Measurements from ENCODE around the gene AMBRA1. TPM values are rescaled to one million over a fixed set of nuclear protein-coding genes. Genes with fewer than 3 reads are reported as not detected.

AMBRA1 gene
- total and polyA plus RNA-seq, 2 experiments from 2014 or later = 10.5 to 52.7 TPM

DNA sequence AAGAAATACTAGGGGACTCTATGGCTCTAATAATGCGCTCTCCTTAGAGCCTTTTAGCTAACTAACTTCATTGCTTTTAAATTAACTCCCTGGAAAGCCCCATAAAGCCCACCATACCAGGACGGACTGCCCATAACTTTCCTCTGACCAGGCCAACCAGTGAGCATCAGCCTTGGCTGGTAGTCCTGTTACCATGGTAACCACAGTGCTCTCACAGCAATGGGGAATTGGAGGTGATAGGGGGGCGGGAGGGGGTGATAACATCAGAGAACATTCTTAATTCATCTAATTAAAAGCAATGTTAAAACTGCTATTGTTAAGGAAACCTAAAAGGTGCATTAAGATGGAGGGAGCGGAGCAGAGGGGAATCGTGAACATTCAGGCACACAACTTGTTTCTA lies 175.1 kb downstream of the AMBRA1 start:
- Histone ChIP-seq H3K27me3 (no peaks in the 10 kb centered on the region), H3K27ac (no peak overlapping the region), H3K4me3 (no peak overlapping the region), H3K4me1 (ENCODE audit: low read depth) (peaks cover 8% of the 10 kb centered on the region), H3K9me3 (ENCODE audit: low read depth) (no peaks in the 10 kb centered on the region), H3K36me3 (peaks cover 16% of the 10 kb centered on the region)
- DNase-seq (ENCODE audit: low read depth in 1 of 2, low spot score in 1 of 2) = no peak
- TF ChIP-seq, protein P1, sequence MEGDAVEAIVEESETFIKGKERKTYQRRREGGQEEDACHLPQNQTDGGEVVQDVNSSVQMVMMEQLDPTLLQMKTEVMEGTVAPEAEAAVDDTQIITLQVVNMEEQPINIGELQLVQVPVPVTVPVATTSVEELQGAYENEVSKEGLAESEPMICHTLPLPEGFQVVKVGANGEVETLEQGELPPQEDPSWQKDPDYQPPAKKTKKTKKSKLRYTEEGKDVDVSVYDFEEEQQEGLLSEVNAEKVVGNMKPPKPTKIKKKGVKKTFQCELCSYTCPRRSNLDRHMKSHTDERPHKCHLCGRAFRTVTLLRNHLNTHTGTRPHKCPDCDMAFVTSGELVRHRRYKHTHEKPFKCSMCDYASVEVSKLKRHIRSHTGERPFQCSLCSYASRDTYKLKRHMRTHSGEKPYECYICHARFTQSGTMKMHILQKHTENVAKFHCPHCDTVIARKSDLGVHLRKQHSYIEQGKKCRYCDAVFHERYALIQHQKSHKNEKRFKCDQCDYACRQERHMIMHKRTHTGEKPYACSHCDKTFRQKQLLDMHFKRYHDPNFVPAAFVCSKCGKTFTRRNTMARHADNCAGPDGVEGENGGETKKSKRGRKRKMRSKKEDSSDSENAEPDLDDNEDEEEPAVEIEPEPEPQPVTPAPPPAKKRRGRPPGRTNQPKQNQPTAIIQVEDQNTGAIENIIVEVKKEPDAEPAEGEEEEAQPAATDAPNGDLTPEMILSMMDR (IDR thresholded peaks at IDR 0.05; ENCODE audit: low read depth, low read length) = no peak

DNA sequence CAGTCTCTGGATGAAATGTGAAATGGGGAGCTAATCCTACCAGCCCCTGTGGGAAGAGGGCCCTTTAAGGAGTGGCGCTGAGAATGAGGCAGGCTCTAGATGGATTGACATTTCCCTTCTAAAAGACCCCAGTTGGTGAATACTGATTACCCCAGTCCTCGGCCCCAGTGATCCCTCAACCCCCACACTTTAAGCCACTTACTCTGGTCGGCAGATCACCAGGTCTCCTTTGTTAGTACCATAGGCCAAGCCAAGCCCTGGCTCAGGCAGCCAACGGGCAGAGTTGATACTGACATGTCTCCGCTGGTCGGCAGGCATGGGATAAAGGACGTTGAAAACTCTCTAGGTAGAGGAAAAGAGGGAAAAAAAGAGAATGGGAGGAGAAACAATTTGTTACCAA lies 176.1 kb downstream of the AMBRA1 start:
- Histone ChIP-seq H3K27ac (no peak overlapping the region), H3K4me3 (no peak overlapping the region), H3K4me1 (ENCODE audit: low read depth) (peaks cover 8% of the 10 kb centered on the region), H3K9me3 (ENCODE audit: low read depth) (no peaks in the 10 kb centered on the region), H3K36me3 (peaks cover 17% of the 10 kb centered on the region), H3K27me3 (no peaks in the 10 kb centered on the region)
- TF ChIP-seq, protein P1 (IDR thresholded peaks at IDR 0.05; ENCODE audit: low read depth, low read length) = no peak
- DNase-seq (ENCODE audit: low read depth in 1 of 2, low spot score in 1 of 2) = no peak

DNA sequence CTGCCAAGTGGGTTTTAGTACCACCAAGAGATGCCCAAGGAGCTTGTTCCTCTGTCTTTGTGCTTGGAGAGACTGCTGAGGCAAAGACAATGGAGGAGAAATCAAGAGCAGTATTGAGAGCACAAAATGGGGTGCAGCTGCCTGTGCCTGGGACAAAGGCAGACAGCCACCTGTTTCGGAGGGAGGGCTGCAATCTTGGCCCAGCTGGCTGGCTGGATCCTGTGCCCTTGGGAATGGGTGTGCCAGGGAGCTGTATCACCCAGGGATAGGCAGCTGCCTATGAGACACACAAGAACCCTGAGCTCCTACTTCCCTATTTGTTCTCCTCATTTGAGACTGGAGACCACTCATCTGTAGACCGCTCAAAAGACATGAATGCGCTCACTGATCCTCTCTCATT lies 178.9 kb downstream of the AMBRA1 start:
- DNase-seq (ENCODE audit: low read depth in 1 of 2, low spot score in 1 of 2) = no peak
- Histone ChIP-seq H3K9me3 (ENCODE audit: low read depth) (no peaks in the 10 kb centered on the region), H3K4me1 (ENCODE audit: low read depth) (no peaks in the 10 kb centered on the region), H3K27ac (no peak overlapping the region), H3K36me3 (peaks cover 17% of the 10 kb centered on the region), H3K27me3 (no peaks in the 10 kb centered on the region), H3K4me3 (no peak overlapping the region)
- TF ChIP-seq, protein P1 (IDR thresholded peaks at IDR 0.05; ENCODE audit: low read depth, low read length) = no peak

DNA sequence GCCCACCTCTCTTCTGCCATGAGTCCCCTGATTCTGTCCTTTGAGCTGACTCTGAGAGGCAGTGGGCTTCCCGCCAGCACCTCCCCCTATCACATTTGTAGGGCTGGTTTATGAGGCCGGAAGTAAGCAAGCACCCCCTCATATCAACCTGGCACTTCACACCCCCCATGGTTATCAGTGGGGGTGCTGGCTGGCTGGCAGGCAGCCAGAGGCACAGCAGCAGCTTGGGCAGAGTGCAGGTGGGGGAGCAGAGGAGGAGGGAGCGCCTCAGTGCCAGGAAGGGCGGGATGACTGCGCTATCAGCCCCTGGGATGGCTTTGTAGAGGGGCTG lies 179.4 kb downstream of the AMBRA1 start:
- no peaks in the 10 kb centered on the region for H3K4me1 ChIP-seq (ENCODE audit: low read depth)
- peaks cover 17% of the 10 kb centered on the region for H3K36me3 ChIP-seq
- no peaks in the 10 kb centered on the region for H3K9me3 ChIP-seq (ENCODE audit: low read depth)
- TF ChIP-seq, protein P1 (IDR thresholded peaks at IDR 0.05; ENCODE audit: low read depth, low read length) = no peak
- no peak overlapping the region for H3K27ac ChIP-seq
- DNase-seq (ENCODE audit: low read depth in 1 of 2, low spot score in 1 of 2) = no peak
- H3K27me3 ChIP-seq = no peaks in the 10 kb centered on the region
- H3K4me3 ChIP-seq = no peak overlapping the region

DNA sequence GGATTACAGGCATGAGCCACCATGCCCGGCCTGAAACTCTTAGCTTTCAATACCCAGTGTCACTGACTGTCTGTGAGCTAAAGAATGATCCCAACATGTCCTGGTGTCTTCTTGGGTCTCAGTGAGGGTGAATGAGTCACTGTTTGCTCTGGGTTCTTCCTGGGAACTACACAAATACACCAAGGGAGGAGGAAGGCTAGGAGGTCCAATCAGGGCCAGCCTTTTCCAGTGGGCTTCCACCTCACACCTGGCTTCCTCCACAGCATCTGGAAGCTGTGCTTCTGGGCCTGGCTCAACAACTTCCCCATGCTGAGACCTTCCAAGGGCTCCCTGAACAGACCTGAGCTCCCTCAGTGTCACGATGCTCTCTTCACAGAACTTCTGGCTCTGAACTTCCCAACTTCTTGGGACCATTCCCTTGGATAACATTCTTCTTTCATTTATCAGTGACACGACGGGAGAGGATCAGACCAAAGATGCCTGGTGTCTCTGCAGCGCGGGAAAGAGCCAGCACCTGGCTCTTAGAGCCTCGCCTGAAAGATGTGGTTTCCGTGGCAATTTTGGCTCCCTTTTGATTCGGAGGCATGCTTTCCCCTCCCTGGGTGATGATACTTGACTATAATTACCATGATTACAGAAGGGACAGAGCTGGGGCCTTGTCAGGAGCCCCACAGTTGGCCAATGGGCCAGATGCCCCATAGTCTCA lies 179.9 kb downstream of the AMBRA1 start:
- DNase-seq (ENCODE audit: low read depth in 1 of 2, low spot score in 1 of 2) = no peak
- H3K4me3 ChIP-seq = no peak overlapping the region
- peaks cover 17% of the 10 kb centered on the region for H3K36me3 ChIP-seq
- H3K9me3 ChIP-seq (ENCODE audit: low read depth) = no peaks in the 10 kb centered on the region
- H3K27ac ChIP-seq = no peak overlapping the region
- TF ChIP-seq, protein P1 (IDR thresholded peaks at IDR 0.05; ENCODE audit: low read depth, low read length) = no peak
- H3K4me1 ChIP-seq (ENCODE audit: low read depth) = no peaks in the 10 kb centered on the region
- no peaks in the 10 kb centered on the region for H3K27me3 ChIP-seq

All from cardiac muscle cell (in vitro differentiated cells and primary cell).